ENCODE results near the gene SMARCB1. TPM values are rescaled to one million over a fixed set of nuclear protein-coding genes. Genes with fewer than 3 reads are reported as not detected.

The SMARCB1 gene
- total and polyA plus RNA-seq, 2 donors (not counting 3 experiments of a cell fraction or from before 2014, with no cell fraction given): 113 to 148 TPM

DNA sequence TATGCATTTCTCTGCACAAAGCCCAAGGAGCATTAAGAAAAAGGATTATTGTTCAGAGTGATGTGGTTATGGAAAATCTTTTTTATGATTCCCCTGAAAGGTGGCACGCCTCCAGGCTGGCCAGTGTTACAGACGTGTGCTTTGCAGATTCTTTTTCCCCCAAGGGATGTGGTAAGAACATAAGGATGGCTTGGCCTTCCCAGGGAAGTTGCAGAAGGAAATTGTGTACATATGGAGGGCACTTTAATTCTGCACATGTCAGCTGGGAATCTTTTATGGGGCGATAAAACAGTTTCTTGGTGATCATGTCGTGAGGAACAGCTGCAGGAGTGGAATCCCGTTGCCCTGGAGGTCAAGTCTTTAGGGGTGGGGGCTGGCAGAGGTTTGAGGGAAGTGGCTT is 9.7 kb downstream of the SMARCB1 start:
- Histone ChIP-seq H3K79me2 (ENCODE audit: control insufficient read depth, insufficient read depth, low read length) (peaks cover 16% of the 10 kb centered on the region), H3K9me1 (replicated peaks; ENCODE audit: control insufficient read depth, extremely low read depth, insufficient read depth, low read length) (no peaks in the 10 kb centered on the region), H3K36me3 (ENCODE audit: control insufficient read depth in 2 of 2, extremely low read depth in 1 of 2, insufficient read depth in 2 of 2, low read length in 2 of 2) (peaks cover 8 to 36% of the 10 kb centered on the region in 2 experiments), H3K9me3 (replicated peaks; ENCODE audit: control insufficient read depth, insufficient read depth, low read length) (no peaks in the 10 kb centered on the region), H3K4me3 (replicated peaks in 1 of 3; ENCODE audit: insufficient read depth in 1 of 3, low read depth in 1 of 3, low read length in 3 of 3) (no peak overlapping the region), H2AFZ (ENCODE audit: low read depth, low read length) (no peak overlapping the region), H3K27ac (ENCODE audit: insufficient read depth, low read depth, low read length) (no peak overlapping the region), H4K20me1 (replicated peaks; ENCODE audit: control insufficient read depth, extremely low read depth, insufficient read depth, low read length) (no peaks in the 10 kb centered on the region), H3K4me1 (ENCODE audit: control insufficient read depth, extremely low read depth, insufficient read depth, low read length) (no peaks in the 10 kb centered on the region), H3K4me2 (ENCODE audit: insufficient read depth, low read length) (no peak overlapping the region), H3K27me3 (ENCODE audit: control insufficient read depth in 2 of 2, insufficient read depth in 2 of 2, low read length in 2 of 2) (no peaks in the 10 kb centered on the region), H3K9ac (replicated peaks; ENCODE audit: extremely low read depth, insufficient read depth, low read length) (no peak overlapping the region)
- no peak for FAIRE-seq
- no TSS peak for BruUV-seq (replicated peaks)
- DNase-seq (ENCODE audit: low read depth, low spot score): no peak
- ChIA-PET POLR2A (no interaction called here), CTCF (interaction anchor here (1.1 kb wide), 1 partner anchor 25 kb away, joined by 3 read pairs; no protein-coding TSS in a partner anchor)
- intact Hi-C loops (cut with micrococcal nuclease) (no loop called here), dilution Hi-C loops (cut with MboI; ENCODE audit: extremely low pct_ligation_motif_present, low sequenced_read_pairs) (no loop called here)
- TF ChIP-seq MYC (IDR thresholded peaks at IDR 0.05; ENCODE audit: low read depth, low read length) (no peak), POLR2A (IDR thresholded peaks at IDR 0.05; ENCODE audit: low read depth, low read length) (no peak), POLR2AphosphoS5 (IDR thresholded peaks at IDR 0.05; ENCODE audit: insufficient read depth, low read depth, low read length) (no peak), EZH2 (IDR thresholded peaks at IDR 0.05; ENCODE audit: borderline replicate concordance, low read depth, low read length, severe bottlenecking) (no peak), JUN (IDR thresholded peaks at IDR 0.05; ENCODE audit: borderline replicate concordance, insufficient read depth, insufficient read length, low read depth) (no peak), FOS (IDR thresholded peaks at IDR 0.05; ENCODE audit: borderline replicate concordance, insufficient read depth, low read length) (no peak), GATA2 (IDR thresholded peaks at IDR 0.05; ENCODE audit: insufficient read depth, insufficient read length, low read depth, low read length) (no peak), MAX (IDR thresholded peaks at IDR 0.05; ENCODE audit: insufficient read depth, insufficient read length) (no peak)
- TF ChIP-seq, protein P1, sequence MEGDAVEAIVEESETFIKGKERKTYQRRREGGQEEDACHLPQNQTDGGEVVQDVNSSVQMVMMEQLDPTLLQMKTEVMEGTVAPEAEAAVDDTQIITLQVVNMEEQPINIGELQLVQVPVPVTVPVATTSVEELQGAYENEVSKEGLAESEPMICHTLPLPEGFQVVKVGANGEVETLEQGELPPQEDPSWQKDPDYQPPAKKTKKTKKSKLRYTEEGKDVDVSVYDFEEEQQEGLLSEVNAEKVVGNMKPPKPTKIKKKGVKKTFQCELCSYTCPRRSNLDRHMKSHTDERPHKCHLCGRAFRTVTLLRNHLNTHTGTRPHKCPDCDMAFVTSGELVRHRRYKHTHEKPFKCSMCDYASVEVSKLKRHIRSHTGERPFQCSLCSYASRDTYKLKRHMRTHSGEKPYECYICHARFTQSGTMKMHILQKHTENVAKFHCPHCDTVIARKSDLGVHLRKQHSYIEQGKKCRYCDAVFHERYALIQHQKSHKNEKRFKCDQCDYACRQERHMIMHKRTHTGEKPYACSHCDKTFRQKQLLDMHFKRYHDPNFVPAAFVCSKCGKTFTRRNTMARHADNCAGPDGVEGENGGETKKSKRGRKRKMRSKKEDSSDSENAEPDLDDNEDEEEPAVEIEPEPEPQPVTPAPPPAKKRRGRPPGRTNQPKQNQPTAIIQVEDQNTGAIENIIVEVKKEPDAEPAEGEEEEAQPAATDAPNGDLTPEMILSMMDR (IDR thresholded peaks at IDR 0.05; ENCODE audit: extremely low read depth in 1 of 2, insufficient read depth in 1 of 2, low read depth in 1 of 2, low read length in 2 of 2): no peak

Data from endothelial cell of umbilical vein (primary cell).